Mesenchymal stem cell (in vitro differentiated cells and primary cell): ENCODE results near the gene KLHL13.
A peak's percentile ranks its signal among the peaks of the same experiment; 100 is the strongest.

ENCODE experiments used
- DNase-seq: peaks from one replicate; pipeline ENCODE4 v3.0.0-alpha.2; 2013
- H2AFZ ChIP-seq: one replicate; pipeline ENCODE4 v1.6.1; 2013; ENCODE audit warnings: low read depth, mild to moderate bottlenecking, control low read depth, inconsistent platforms, low read length, moderate library complexity
- H2AK5ac ChIP-seq: 2 replicates; pipeline ENCODE4 v1.6.1; 2013; ENCODE audit warnings: low read length, moderate library complexity, mild to moderate bottlenecking, inconsistent platforms; ENCODE audit not compliant: severe bottlenecking
- H2BK120ac ChIP-seq: one replicate; pipeline ENCODE4 v1.6.1; 2013; ENCODE audit warnings: low read depth, mild to moderate bottlenecking, inconsistent platforms, low read length, moderate library complexity
- H2BK12ac ChIP-seq, 2 experiments: one replicate each; pipeline ENCODE4 v1.6.1; 2013; ENCODE audit warnings: inconsistent platforms in 2 of 2, low read length in 2 of 2, mild to moderate bottlenecking in 2 of 2, moderate library complexity in 2 of 2, control low read depth in 1 of 2
- H2BK15ac ChIP-seq: one replicate; pipeline ENCODE4 v1.6.1; 2013; ENCODE audit warnings: mild to moderate bottlenecking, low read depth, inconsistent platforms; ENCODE audit not compliant: poor library complexity, severe bottlenecking
- H2BK5ac ChIP-seq: 2 replicates; pipeline ENCODE4 v1.6.1; 2013; ENCODE audit warnings: low read depth, mild to moderate bottlenecking, low read length, control low read depth, inconsistent platforms; ENCODE audit not compliant: poor library complexity, severe bottlenecking
- H3K14ac ChIP-seq, 2 experiments: one replicate each; pipeline ENCODE4 v1.6.1; 2013; ENCODE audit warnings: inconsistent platforms in 2 of 2, low read length in 2 of 2, control low read depth in 1 of 2, mild to moderate bottlenecking in 1 of 2, moderate library complexity in 1 of 2
- H3K18ac ChIP-seq, 2 experiments: one replicate each; pipeline ENCODE4 v1.6.1; 2013; ENCODE audit warnings: inconsistent platforms in 2 of 2, low read length in 2 of 2, control low read depth in 1 of 2, low read depth in 1 of 2, mild to moderate bottlenecking in 1 of 2
- H3K23ac ChIP-seq, 2 experiments: one replicate each; pipeline ENCODE4 v1.6.1; 2013; ENCODE audit warnings: inconsistent platforms in 2 of 2, low read length in 2 of 2, mild to moderate bottlenecking in 2 of 2, moderate library complexity in 2 of 2, control low read depth in 1 of 2
- H3K27ac ChIP-seq: 2 replicates; pipeline ENCODE4 v1.5.1; 2013; ENCODE audit warnings: mild to moderate bottlenecking, moderate library complexity, low read length, control low read depth, inconsistent platforms; ENCODE audit not compliant: poor library complexity, severe bottlenecking
- H3K27me3 ChIP-seq, 2 experiments: 2 replicates each; pipeline versions ENCODE4 v1.6.1 to v1.7.0; 2013; ENCODE audit warnings: low read length in 2 of 2, mild to moderate bottlenecking in 2 of 2, moderate library complexity in 2 of 2, control low read depth in 1 of 2, inconsistent platforms in 1 of 2; ENCODE audit not compliant: control insufficient read depth in 1 of 2, insufficient read depth in 1 of 2
- H3K36me3 ChIP-seq, 2 experiments: 2 replicates each; pipeline versions ENCODE4 v1.6.1 to v1.7.0; 2013; ENCODE audit warnings: low read length in 2 of 2, control low read depth in 1 of 2, inconsistent platforms in 1 of 2, low read depth in 1 of 2, mild to moderate bottlenecking in 1 of 2; ENCODE audit not compliant: insufficient read depth in 2 of 2, control insufficient read depth in 1 of 2
- H3K4ac ChIP-seq, 2 experiments: one replicate each; pipeline ENCODE4 v1.6.1; 2013; ENCODE audit warnings: inconsistent platforms in 2 of 2, low read length in 2 of 2, mild to moderate bottlenecking in 2 of 2, moderate library complexity in 2 of 2, control low read depth in 1 of 2, low read depth in 1 of 2
- H3K4me1 ChIP-seq: 2 replicates; pipeline ENCODE4 v1.6.1; 2013; ENCODE audit warnings: low read depth, low read length, control low read depth; ENCODE audit not compliant: control insufficient read depth, insufficient read depth
- H3K4me2 ChIP-seq: 2 replicates; pipeline ENCODE4 v1.6.1; 2013; ENCODE audit warnings: low read length, mild to moderate bottlenecking, inconsistent platforms; ENCODE audit not compliant: poor library complexity, severe bottlenecking
- H3K4me3 ChIP-seq, 2 experiments: 2 replicates each; pipeline versions ENCODE4 v1.5.1 to v1.7.0; 2013; ENCODE audit warnings: low read length in 2 of 2, mild to moderate bottlenecking in 2 of 2, control low read depth in 1 of 2, low read depth in 1 of 2; ENCODE audit not compliant: insufficient read depth in 1 of 2
- H3K79me1 ChIP-seq: replicated peaks from 2 replicates; pipeline ENCODE4 v1.6.1; 2013; ENCODE audit warnings: mild to moderate bottlenecking, control low read depth, low read length, inconsistent platforms; ENCODE audit not compliant: poor library complexity, severe bottlenecking
- H3K9ac ChIP-seq: 2 replicates; pipeline ENCODE4 v1.7.0; 2013; ENCODE audit warnings: mild to moderate bottlenecking, low read length, moderate library complexity
- H3K9me3 ChIP-seq: 2 replicates; pipeline ENCODE4 v1.7.0; 2013; ENCODE audit warnings: mild to moderate bottlenecking, low read length; ENCODE audit not compliant: control insufficient read depth
- H4K8ac ChIP-seq: one replicate; pipeline ENCODE4 v1.6.1; 2013; ENCODE audit warnings: inconsistent platforms, mild to moderate bottlenecking, low read length, moderate library complexity
- H4K91ac ChIP-seq: one replicate; pipeline ENCODE4 v1.6.1; 2013; ENCODE audit warnings: mild to moderate bottlenecking, low read length, inconsistent platforms
- WGBS: methylation state at CpG from one replicate; pipeline ENCODE4 v1.1.7; 2013; ENCODE audit warnings: mixed read lengths; 5-methylcytosine and 5-hydroxymethylcytosine counted together

KLHL13 gene

DNA sequence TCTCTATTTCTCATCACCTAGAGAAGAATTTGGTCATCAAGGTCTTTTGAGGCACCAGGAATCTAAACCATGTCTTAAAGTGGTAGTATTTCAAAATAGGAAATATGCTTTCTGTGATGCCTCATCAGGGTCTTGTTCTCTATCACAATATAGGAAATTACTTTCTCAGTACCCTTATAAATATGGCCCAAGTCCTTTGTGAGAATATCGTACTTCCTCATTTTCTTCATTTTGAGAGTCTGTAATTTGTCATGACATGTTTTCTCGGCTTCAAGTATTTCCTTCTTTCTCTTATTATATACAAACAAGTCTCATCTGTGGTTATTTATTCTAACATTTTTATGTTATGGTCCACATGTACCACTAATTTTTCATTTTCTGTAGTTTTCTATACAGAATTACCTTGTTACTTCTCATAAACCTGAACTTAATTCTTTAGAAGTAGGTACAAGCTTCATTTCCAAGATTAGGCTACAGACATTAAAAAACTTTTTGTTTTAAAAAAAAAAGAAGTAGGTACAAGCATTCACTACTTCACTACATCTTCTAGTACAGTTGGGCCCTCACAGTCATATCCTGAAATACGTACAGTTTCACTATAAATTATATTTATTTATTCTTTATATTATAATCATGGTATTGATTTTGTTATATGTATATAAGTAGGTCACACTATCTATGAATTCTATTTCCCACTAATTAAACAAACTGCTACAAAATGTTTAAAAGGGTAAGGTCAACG is 54.4 kb downstream of the KLHL13 start:
- no peak overlapping the region for H3K4me3 ChIP-seq
- no peak overlapping the region for H4K91ac ChIP-seq
- H3K27me3 ChIP-seq, result no peaks in the 10 kb centered on the region
- no peaks in the 10 kb centered on the region for H3K36me3 ChIP-seq
- no peaks in the 10 kb centered on the region for H3K79me1 ChIP-seq
- H2AK5ac ChIP-seq, result no peak overlapping the region
- no peak overlapping the region for H3K4ac ChIP-seq
- H4K8ac ChIP-seq, result no peak overlapping the region
- no peak overlapping the region for H3K14ac ChIP-seq
- no peaks in the 10 kb centered on the region for H3K9me3 ChIP-seq
- H2BK15ac ChIP-seq, result no peak overlapping the region
- H3K4me2 ChIP-seq, result no peak overlapping the region
- no peak overlapping the region for H2BK120ac ChIP-seq
- no peak overlapping the region for H2AFZ ChIP-seq
- H3K9ac ChIP-seq, result no peak overlapping the region
- no peak overlapping the region for H3K23ac ChIP-seq
- no peak overlapping the region for H2BK5ac ChIP-seq
- H2BK12ac ChIP-seq, result no peak overlapping the region
- no peak for DNase-seq
- no CpG with 5 or more reads among the region's 4 CpGs for WGBS
- H3K4me1 ChIP-seq, result no peaks in the 10 kb centered on the region
- no peak overlapping the region for H3K27ac ChIP-seq
- H3K18ac ChIP-seq, result no peak overlapping the region

DNA sequence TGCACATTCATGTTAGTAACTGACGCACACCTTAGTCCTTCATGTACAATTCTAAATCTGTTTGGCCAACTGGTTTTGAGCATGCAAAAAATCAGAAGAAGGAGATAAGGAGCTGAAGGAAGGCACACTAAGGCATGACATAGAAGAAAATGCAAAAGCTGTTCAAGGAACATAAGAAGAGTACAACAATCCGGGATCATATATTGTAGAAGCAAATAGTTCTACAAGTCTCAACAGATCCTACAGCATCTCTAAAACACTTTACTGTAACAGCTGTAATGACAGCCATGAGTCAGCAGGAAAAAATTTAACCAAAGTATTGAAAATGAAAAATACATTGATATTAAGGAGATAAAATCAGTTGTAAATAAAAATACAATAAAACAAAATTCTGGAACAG is 57.7 kb downstream of the KLHL13 start:
- Histone ChIP-seq H3K4me2 (no peak overlapping the region), H3K79me1 (no peaks in the 10 kb centered on the region), H3K4me3 (no peak overlapping the region), H2BK5ac (no peak overlapping the region), H3K18ac (no peak overlapping the region), H3K23ac (no peak overlapping the region), H3K9ac (no peak overlapping the region), H3K14ac (no peak overlapping the region), H2BK12ac (no peak overlapping the region), H3K27me3 (no peaks in the 10 kb centered on the region), H4K8ac (no peak overlapping the region), H4K91ac (no peak overlapping the region), H3K27ac (no peak overlapping the region), H2BK15ac (no peak overlapping the region), H2BK120ac (no peak overlapping the region), H3K4me1 (no peaks in the 10 kb centered on the region), H2AFZ (no peak overlapping the region), H2AK5ac (no peak overlapping the region), H3K36me3 (no peaks in the 10 kb centered on the region), H3K9me3 (no peaks in the 10 kb centered on the region), H3K4ac (no peak overlapping the region)
- WGBS, result 100% methylated on average over 1 of the region's 2 CpGs
- DNase-seq, result no peak

DNA sequence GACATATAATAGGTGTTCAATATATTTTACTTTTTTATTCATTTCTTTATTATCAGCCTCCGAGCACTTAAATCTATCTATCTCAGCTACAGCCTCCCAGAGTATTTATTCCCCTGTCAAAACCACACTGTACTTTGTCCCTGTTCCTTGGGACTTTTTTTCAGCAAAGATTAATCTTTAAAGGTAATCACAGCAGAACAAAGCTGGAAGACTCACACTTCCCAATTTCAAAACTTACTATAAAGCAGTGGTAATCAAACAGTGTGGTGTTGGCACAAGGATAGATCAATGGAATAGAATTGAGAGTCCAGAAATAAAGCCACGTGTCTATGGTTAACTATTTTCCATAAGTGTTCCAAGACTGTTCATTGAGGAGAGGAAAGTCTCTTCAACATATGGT is 59.7 kb downstream of the KLHL13 start:
- no peaks in the 10 kb centered on the region for H3K27me3 ChIP-seq
- H3K36me3 ChIP-seq, result no peaks in the 10 kb centered on the region
- no peak overlapping the region for H3K14ac ChIP-seq
- H4K8ac ChIP-seq, result no peak overlapping the region
- H2BK12ac ChIP-seq, result no peak overlapping the region
- no peak overlapping the region for H3K4me2 ChIP-seq
- H2BK120ac ChIP-seq, result no peak overlapping the region
- H2AFZ ChIP-seq, result no peak overlapping the region
- no peak overlapping the region for H4K91ac ChIP-seq
- H3K23ac ChIP-seq, result no peak overlapping the region
- no peak overlapping the region for H2AK5ac ChIP-seq
- no peak overlapping the region for H3K18ac ChIP-seq
- H3K9ac ChIP-seq, result no peak overlapping the region
- no peak overlapping the region for H2BK15ac ChIP-seq
- no peaks in the 10 kb centered on the region for H3K9me3 ChIP-seq
- no peaks in the 10 kb centered on the region for H3K4me1 ChIP-seq
- no peak overlapping the region for H3K4me3 ChIP-seq
- no peak overlapping the region for H3K4ac ChIP-seq
- WGBS, result 57% methylated on average over 2 of the region's 2 CpGs
- no peak overlapping the region for H2BK5ac ChIP-seq
- no peak for DNase-seq
- no peak overlapping the region for H3K27ac ChIP-seq
- no peaks in the 10 kb centered on the region for H3K79me1 ChIP-seq

DNA sequence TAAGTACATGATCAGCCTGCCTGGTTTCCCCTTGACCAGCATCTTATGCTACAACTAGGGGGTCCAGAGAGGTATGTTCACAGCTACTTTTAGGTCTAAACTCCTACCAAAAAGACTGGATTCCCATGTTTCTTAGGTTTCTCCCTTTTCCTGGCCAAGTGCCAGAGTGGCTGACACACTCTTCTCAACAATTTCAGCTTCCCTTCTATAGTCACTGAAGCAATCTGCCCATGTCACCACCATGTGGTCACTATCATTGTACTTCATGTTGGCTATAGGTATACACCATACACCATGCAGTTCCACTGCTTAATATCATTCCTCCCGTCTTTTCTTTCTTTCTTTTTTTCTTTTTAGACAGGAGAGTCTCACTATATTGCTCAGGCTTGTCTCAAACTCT is 66.9 kb downstream of the KLHL13 start:
- H3K36me3 ChIP-seq, result no peaks in the 10 kb centered on the region
- no peak overlapping the region for H3K23ac ChIP-seq
- no peak overlapping the region for H2BK120ac ChIP-seq
- no peak overlapping the region for H2AFZ ChIP-seq
- DNase-seq, result no peak
- no peaks in the 10 kb centered on the region for H3K4me1 ChIP-seq
- no peaks in the 10 kb centered on the region for H3K27me3 ChIP-seq
- H3K9ac ChIP-seq, result no peak overlapping the region
- no peaks in the 10 kb centered on the region for H3K9me3 ChIP-seq
- H2AK5ac ChIP-seq, result no peak overlapping the region
- H3K4me3 ChIP-seq, result no peak overlapping the region
- H4K91ac ChIP-seq, result no peak overlapping the region
- no peak overlapping the region for H3K4me2 ChIP-seq
- peak overlapping the region; percentile 19 for H2BK5ac ChIP-seq
- H3K14ac ChIP-seq, result no peak overlapping the region
- no peak overlapping the region for H2BK15ac ChIP-seq
- H3K79me1 ChIP-seq, result no peaks in the 10 kb centered on the region
- H3K27ac ChIP-seq, result no peak overlapping the region
- no peak overlapping the region for H2BK12ac ChIP-seq
- 40% methylated on average over 1 of the region's 1 CpG for WGBS
- H4K8ac ChIP-seq, result no peak overlapping the region
- no peak overlapping the region for H3K18ac ChIP-seq
- no peak overlapping the region for H3K4ac ChIP-seq
